Upper lobe of left lung (tissue), 4 donors: ENCODE data around the gene NEURL1.

Experiments
- CTCF ChIP-seq, 6 experiments: fragments of 450-650 bp in 4 of 6; fragments of 200-600 bp in 2 of 6; sonication (generic) in 2 of 6; IDR thresholded peaks; one replicate each; pipeline ENCODE4 v1.5.1; 2016 to 2019; ENCODE audit warnings: antibody characterized with exemption in 6 of 6
- POLR2A ChIP-seq, 4 donors: fragments of 450-650 bp; IDR thresholded peaks; one replicate each; pipeline ENCODE4 v1.5.1; 2016 to 2017; ENCODE audit warnings: antibody characterized with exemption in 4 of 4, mild to moderate bottlenecking in 2 of 4

- TF ChIP-seq POLR2A (IDR thresholded peaks at IDR 0.05) = no peak
- no peak for TF ChIP-seq CTCF (IDR thresholded peaks at IDR 0.05)
Observed at GRCh38 chr10:103544657-103545310, 51.3 kb downstream of the NEURL1 start.
